Endothelial cell of umbilical vein (primary cell): ENCODE data around the gene PARP1. TPM values are rescaled to one million over a fixed set of nuclear protein-coding genes. Genes with fewer than 3 reads are reported as not detected.

Source experiments
- BruUV-seq: library from RNA; stranded (reverse); fragments of 400-500 nt; replicated peaks from 2 replicates; lab custom pipeline; 2021; lab: Mats Ljungman, UMichigan
- CTCF ChIA-PET: fragments of 300-600, 350-600 bp; sonication (Branson Sonifier 250); formaldehyde crosslinking; loops from one replicate; lab custom pipeline; 2021; ENCODE audit warnings: antibody characterized with exemption, inconsistent platforms; lab: Charles Lee
- POLR2A ChIA-PET: fragments of 300-600, 350-600 bp; sonication (Branson Sonifier 250); formaldehyde crosslinking; loops from one replicate; lab custom pipeline; 2021; ENCODE audit warnings: antibody characterized with exemption, inconsistent platforms; lab: Charles Lee
- DNase-seq: peaks from one replicate; pipeline ENCODE4 v3.0.0-alpha.2; 2011; ENCODE audit warnings: low read depth, low spot score
- FAIRE-seq: peaks from 2 replicates; lab custom pipeline; 2011; peaks lifted over from hg19 to GRCh38; lab: Jason Lieb, UNC
- H2AFZ ChIP-seq: 2 replicates; pipeline ENCODE4 v1.6.0; 2012; ENCODE audit warnings: low read depth, low read length, control low read depth, inconsistent platforms
- H3K27ac ChIP-seq: 2 replicates; pipeline ENCODE4 v1.5.1; 2011; ENCODE audit warnings: low read depth, mild to moderate bottlenecking, control low read depth, low read length, moderate library complexity; ENCODE audit not compliant: insufficient read depth
- H3K27me3 ChIP-seq, 2 experiments: 2 replicates each; pipeline versions ENCODE4 v1.6.0 to v1.6.1; 2011; ENCODE audit warnings: low read length in 2 of 2, mixed read lengths in 1 of 2; ENCODE audit not compliant: control insufficient read depth in 2 of 2, insufficient read depth in 2 of 2
- H3K36me3 ChIP-seq, 2 experiments: 2 replicates in 1 of 2; 3 replicates in 1 of 2; pipeline ENCODE4 v1.5.1; 2011; ENCODE audit warnings: low read length in 2 of 2, mild to moderate bottlenecking in 1 of 2, moderate library complexity in 1 of 2; ENCODE audit not compliant: control insufficient read depth in 2 of 2, insufficient read depth in 2 of 2; ENCODE audit errors: extremely low read depth in 1 of 2
- H3K4me1 ChIP-seq: 3 replicates; pipeline ENCODE4 v1.5.1; 2011; ENCODE audit warnings: mild to moderate bottlenecking, low read length; ENCODE audit not compliant: control insufficient read depth, insufficient read depth; ENCODE audit errors: extremely low read depth
- H3K4me2 ChIP-seq: 2 replicates; pipeline ENCODE4 v1.6.1; 2011; ENCODE audit warnings: low read length, control low read depth, mixed read lengths; ENCODE audit not compliant: insufficient read depth
- H3K4me3 ChIP-seq, 3 experiments: fragments of 200-600 bp in 1 of 3; sonication (generic), shearing (Covaris generic) in 1 of 3; replicated peaks in 1 of 3; 2 replicates each; pipeline ENCODE4 v1.5.1; 2011 to 2016; ENCODE audit warnings: control low read depth in 3 of 3, low read length in 3 of 3, mild to moderate bottlenecking in 2 of 3, inconsistent platforms in 1 of 3, low read depth in 1 of 3, moderate library complexity in 1 of 3; ENCODE audit not compliant: insufficient read depth in 1 of 3
- H3K79me2 ChIP-seq: 2 replicates; pipeline ENCODE4 v1.6.0; 2012; ENCODE audit warnings: low read length, inconsistent platforms; ENCODE audit not compliant: control insufficient read depth, insufficient read depth
- H3K9ac ChIP-seq: replicated peaks from 2 replicates; pipeline ENCODE3; 2011; ENCODE audit warnings: low read length, control low read depth; ENCODE audit not compliant: insufficient read depth; ENCODE audit errors: extremely low read depth
- H3K9me1 ChIP-seq: replicated peaks from 3 replicates; pipeline ENCODE4 v1.6.0; 2011; ENCODE audit warnings: mild to moderate bottlenecking, low read length; ENCODE audit not compliant: control insufficient read depth, insufficient read depth; ENCODE audit errors: extremely low read depth
- H3K9me3 ChIP-seq: replicated peaks from 2 replicates; pipeline ENCODE4 v1.5.1; 2012; ENCODE audit warnings: low read length, inconsistent platforms; ENCODE audit not compliant: control insufficient read depth, insufficient read depth
- H4K20me1 ChIP-seq: replicated peaks from 2 replicates; pipeline ENCODE3; 2011; ENCODE audit warnings: mild to moderate bottlenecking, low read length; ENCODE audit not compliant: control insufficient read depth, insufficient read depth; ENCODE audit errors: extremely low read depth
- CTCF ChIP-seq, 2 donors: IDR thresholded peaks; 1 replicate in 1 of 2; 2 replicates in 1 of 2; pipeline ENCODE4 v1.5.1; 2011; ENCODE audit warnings: low read length in 2 of 2, mild to moderate bottlenecking in 2 of 2, moderate library complexity in 2 of 2, control low read depth in 1 of 2, inconsistent platforms in 1 of 2, low read depth in 1 of 2; ENCODE audit not compliant: insufficient read depth in 1 of 2; ENCODE audit errors: extremely low read depth in 1 of 2
- EZH2 ChIP-seq: IDR thresholded peaks from 2 replicates; pipeline ENCODE4 v1.6.1; 2012; ENCODE audit warnings: borderline replicate concordance, low read depth, mild to moderate bottlenecking, moderate library complexity, low read length, inconsistent platforms; ENCODE audit not compliant: severe bottlenecking
- FOS ChIP-seq: IDR thresholded peaks from 2 replicates; pipeline ENCODE4 v1.6.1; 2011; ENCODE audit warnings: mild to moderate bottlenecking, low read length, moderate library complexity, borderline replicate concordance; ENCODE audit not compliant: insufficient read depth
- GATA2 ChIP-seq: IDR thresholded peaks from 2 replicates; pipeline ENCODE4 v1.7.0; 2011; ENCODE audit warnings: low read depth, mild to moderate bottlenecking, moderate library complexity, mixed read lengths, low read length; ENCODE audit not compliant: insufficient read length, insufficient read depth
- JUN ChIP-seq: IDR thresholded peaks from 2 replicates; pipeline ENCODE4 v1.6.1; 2011; ENCODE audit warnings: borderline replicate concordance, low read depth; ENCODE audit not compliant: insufficient read length, insufficient read depth
- MAX ChIP-seq: IDR thresholded peaks from 2 replicates; pipeline ENCODE4 v1.6.1; 2011; ENCODE audit not compliant: insufficient read depth, insufficient read length
- MYC ChIP-seq: IDR thresholded peaks from one replicate; pipeline ENCODE4 v1.6.1; 2011; ENCODE audit warnings: mild to moderate bottlenecking, low read depth, low read length
- POLR2A ChIP-seq: IDR thresholded peaks from 2 replicates; pipeline ENCODE4 v1.6.1; 2012; ENCODE audit warnings: low read depth, mild to moderate bottlenecking, control low read depth, low read length
- POLR2AphosphoS5 ChIP-seq: IDR thresholded peaks from 2 replicates; pipeline ENCODE4 v1.6.1; 2012; ENCODE audit warnings: low read depth, mild to moderate bottlenecking, control low read depth, low read length, moderate library complexity; ENCODE audit not compliant: insufficient read depth
- dilution Hi-C: fragments of 300-500 bp; cut with MboI; formaldehyde crosslinking; loops from one replicate; pipeline ENCODE4 v1.15.0; 2019; ENCODE audit warnings: low sequenced_read_pairs; ENCODE audit not compliant: extremely low pct_ligation_motif_present
- intact Hi-C: fragments of 100-400 bp; cut with micrococcal nuclease; formaldehyde crosslinking; loops from one replicate; pipeline ENCODE4 v1.10.0; 2022
- polyA plus RNA-seq, 4 experiments: library from polyadenylated mRNA; depleted of rRNA in 3 of 4; stranded (reverse) in 3 of 4; unstranded in 1 of 4; fragments of >200 nt; gene quantifications; 2 replicates each; pipeline versions ENCODE4 v1.2.1 to v1.2.3, GENCODE V29; 2011 to 2012; ENCODE audit warnings: missing spikeins in 1 of 4
- total RNA-seq: library from RNA; stranded (reverse); gene quantifications from 2 replicates; pipeline ENCODE4 v1.2.3, GENCODE V29; 2021

PARP1 gene
- total and polyA plus RNA-seq, 2 donors (not counting 3 experiments of a cell fraction or from before 2014, with no cell fraction given): 136 to 160 TPM

GRCh38 chr1:226329237-226329636 is 78.7 kb downstream of the PARP1 start:
- no TSS peak for BruUV-seq
- POLR2A ChIA-PET: no interaction called here
- no peak overlapping the region for H3K9ac ChIP-seq
- dilution Hi-C loops: no loop called here
- H3K4me3 ChIP-seq: no peak overlapping the region
- H3K9me1 ChIP-seq: no peaks in the 10 kb centered on the region
- CTCF ChIA-PET: interaction anchor here (0.6 to 1.0 kb wide), 2 partner anchors 20 to 204 kb away, joined by 3 read pairs; partner anchors contain the start of gene LIN9
- H3K9me3 ChIP-seq: no peaks in the 10 kb centered on the region
- no peak overlapping the region for H3K27ac ChIP-seq
- no peaks in the 10 kb centered on the region for H3K4me1 ChIP-seq
- DNase-seq (no peak), FAIRE-seq (no peak)
- no peak overlapping the region for H2AFZ ChIP-seq
- TF ChIP-seq FOS: no peak
- TF ChIP-seq MAX: no peak
- no peaks in the 10 kb centered on the region for H3K36me3 ChIP-seq
- H3K79me2 ChIP-seq: no peaks in the 10 kb centered on the region
- H3K4me2 ChIP-seq: no peak overlapping the region
- intact Hi-C loops: no loop called here
- no peaks in the 10 kb centered on the region for H4K20me1 ChIP-seq
- peaks cover 0 to 7% of the 10 kb centered on the region in 2 experiments for H3K27me3 ChIP-seq

- peaks cover 0 to 7% of the 10 kb centered on the region in 2 experiments for H3K27me3 ChIP-seq
- ChIA-PET CTCF (interaction anchor here (1.2 to 2.4 kb wide), 2 partner anchors 45 to 202 kb away, joined by 3 to 9 read pairs; no protein-coding TSS in a partner anchor), POLR2A (no interaction called here)
- intact Hi-C loops (no loop called here), dilution Hi-C loops (no loop called here)
- FAIRE-seq (no peak), DNase-seq (no peak)
- H3K4me2 ChIP-seq: no peak overlapping the region
- no TSS peak for BruUV-seq
- no peak for TF ChIP-seq EZH2
- no peak for TF ChIP-seq POLR2AphosphoS5
- no peak for TF ChIP-seq MYC
- TF ChIP-seq GATA2: no peak
- TF ChIP-seq CTCF (IDR thresholded peaks at IDR 0.05; ENCODE audit: extremely low read depth in 1 of 2, insufficient read depth in 1 of 2, low read depth in 1 of 2, low read length in 2 of 2): no peak
- no peak for TF ChIP-seq FOS
- TF ChIP-seq POLR2A: no peak
- no peak for TF ChIP-seq JUN
- no peak for TF ChIP-seq MAX
- no peaks in the 10 kb centered on the region for H3K79me2 ChIP-seq
- H3K4me3 ChIP-seq: no peak overlapping the region
- H3K36me3 ChIP-seq: no peaks in the 10 kb centered on the region
- no peaks in the 10 kb centered on the region for H3K9me1 ChIP-seq
- H3K27ac ChIP-seq: no peak overlapping the region
- no peak overlapping the region for H3K9ac ChIP-seq
- H4K20me1 ChIP-seq: no peaks in the 10 kb centered on the region
- no peaks in the 10 kb centered on the region for H3K9me3 ChIP-seq
- no peak overlapping the region for H2AFZ ChIP-seq
- H3K4me1 ChIP-seq: no peaks in the 10 kb centered on the region
Observed at GRCh38 chr1:226327761-226328162, 80.1 kb downstream of the PARP1 start.
